ENCODE data around the gene WHRN. TPM values are rescaled to one million over a fixed set of nuclear protein-coding genes. Genes with fewer than 3 reads are reported as not detected.

Gene WHRN
- total RNA-seq, 4 donors from 2014 or later: 5.4 to 23.6 (median 8.5) TPM

- H3K27me3 ChIP-seq: no peaks in the 10 kb centered on the region
- no peak overlapping the region for H3K27ac ChIP-seq
- in situ Hi-C loops (cut with MboI; ENCODE audit: low pct_ligation_motif_present in 1 of 4, low pct_unique_long_range_greater_than_20kb in 1 of 4, low sequenced_read_pairs in 3 of 4) (loop anchor here in 1 of 4 donors (25.0 kb wide), 1 partner anchor 563 kb away; no protein-coding TSS in a partner anchor), intact Hi-C loops (cut with DNase I; ENCODE audit: low total_unique reads) (no loop called here)
- peaks cover 0 to 7% (median 0%) of the 10 kb centered on the region in 4 donors for H3K4me1 ChIP-seq
- 67 to 80% methylated on average over 4 to 5 of the region's 5 CpGs for WGBS, 2 donors (ENCODE audit: low coverage in 1 of 2)
- TF ChIP-seq EP300 (IDR thresholded peaks at IDR 0.05; ENCODE audit: low read depth) (no peak), CTCF (IDR thresholded peaks at IDR 0.05) (no peak), POLR2A (IDR thresholded peaks at IDR 0.05) (no peak), POLR2AphosphoS5 (IDR thresholded peaks at IDR 0.05) (no peak)
- H3K4me3 ChIP-seq: no peak overlapping the region
- no peaks in the 10 kb centered on the region for H3K36me3 ChIP-seq
- no peaks in the 10 kb centered on the region for H3K9me3 ChIP-seq
- no peak for DNase-seq
Measured at GRCh38 chr9:114449236-114449635, 56.0 kb downstream of the WHRN start.

- in situ Hi-C loops (cut with MboI; ENCODE audit: low pct_ligation_motif_present in 1 of 4, low pct_unique_long_range_greater_than_20kb in 1 of 4, low sequenced_read_pairs in 3 of 4) (loop anchor here in 1 of 4 donors (25.0 kb wide), 1 partner anchor 564 kb away; no protein-coding TSS in a partner anchor), intact Hi-C loops (cut with DNase I; ENCODE audit: low total_unique reads) (no loop called here)
- TF ChIP-seq POLR2A (IDR thresholded peaks at IDR 0.05) (no peak), EP300 (IDR thresholded peaks at IDR 0.05; ENCODE audit: low read depth) (no peak), CTCF (IDR thresholded peaks at IDR 0.05) (no peak)
- no peaks in the 10 kb centered on the region for H3K36me3 ChIP-seq
- H3K4me3 ChIP-seq: no peak overlapping the region
- WGBS, 2 donors (ENCODE audit: low coverage in 1 of 2): 67% methylated on average over 2 of the region's 2 CpGs; no CpG with 5 or more reads in 1 of the 2 donors
- no peak for DNase-seq
- H3K9me3 ChIP-seq: no peaks in the 10 kb centered on the region
- H3K27me3 ChIP-seq: no peaks in the 10 kb centered on the region
- H3K27ac ChIP-seq: no peak overlapping the region
- peaks cover 0 to 7% (median 0%) of the 10 kb centered on the region in 4 donors for H3K4me1 ChIP-seq
Measured at GRCh38 chr9:114448706-114449105, 56.6 kb downstream of the WHRN start.

GRCh38 chr9:114446672-114447450 lies 58.4 kb downstream of the WHRN start:
- TF ChIP-seq CTCF (IDR thresholded peaks at IDR 0.05) (no peak), POLR2A (IDR thresholded peaks at IDR 0.05) (no peak), EP300 (IDR thresholded peaks at IDR 0.05; ENCODE audit: low read depth) (no peak), POLR2AphosphoS5 (IDR thresholded peaks at IDR 0.05) (no peak)
- Histone ChIP-seq H3K27me3 (no peaks in the 10 kb centered on the region), H3K4me1 (no peaks in the 10 kb centered on the region), H3K36me3 (no peaks in the 10 kb centered on the region), H3K4me3 (no peak overlapping the region), H3K27ac (no peak overlapping the region), H3K9me3 (no peaks in the 10 kb centered on the region)
- WGBS, 2 donors (ENCODE audit: low coverage in 1 of 2): 82 to 100% methylated on average over 1 to 8 of the region's 8 CpGs
- DNase-seq: no peak
- in situ Hi-C loops (cut with MboI; ENCODE audit: low pct_ligation_motif_present in 1 of 4, low pct_unique_long_range_greater_than_20kb in 1 of 4, low sequenced_read_pairs in 3 of 4) (loop anchor here in 1 of 4 donors (25.0 kb wide), 1 partner anchor 565 kb away; no protein-coding TSS in a partner anchor), intact Hi-C loops (cut with DNase I; ENCODE audit: low total_unique reads) (no loop called here)

- TF ChIP-seq CTCF (IDR thresholded peaks at IDR 0.05) (no peak), EP300 (IDR thresholded peaks at IDR 0.05; ENCODE audit: low read depth) (no peak), POLR2AphosphoS5 (IDR thresholded peaks at IDR 0.05) (no peak), POLR2A (IDR thresholded peaks at IDR 0.05) (no peak)
- Histone ChIP-seq H3K4me3 (no peak overlapping the region), H3K27me3 (no peaks in the 10 kb centered on the region), H3K9me3 (no peaks in the 10 kb centered on the region), H3K36me3 (no peaks in the 10 kb centered on the region), H3K27ac (no peak overlapping the region), H3K4me1 (no peaks in the 10 kb centered on the region)
- intact Hi-C loops (cut with DNase I; ENCODE audit: low total_unique reads) (no loop called here), in situ Hi-C loops (cut with MboI; ENCODE audit: low pct_ligation_motif_present in 1 of 4, low pct_unique_long_range_greater_than_20kb in 1 of 4, low sequenced_read_pairs in 3 of 4) (loop anchor here in 1 of 4 donors (25.0 kb wide), 1 partner anchor 566 kb away; no protein-coding TSS in a partner anchor)
- 43 to 64% methylated on average over 4 of the region's 4 CpGs for WGBS, 2 donors (ENCODE audit: low coverage in 1 of 2)
- no peak for DNase-seq
Measured at GRCh38 chr9:114446036-114446435, 59.2 kb downstream of the WHRN start.

Data from transverse colon (tissue), 4 donors.